ENCODE data around the gene AATK. TPM values are rescaled to one million over a fixed set of nuclear protein-coding genes. Genes with fewer than 3 reads are reported as not detected.
"Not testable (repeated sequence)": the region's sequence is repeated elsewhere in the genome, so short reads cannot be mapped to it uniquely, and the experiment has no call there.

The AATK gene
- total and polyA plus RNA-seq, 8 donors = 13.3 to 48.5 (median 19.4) TPM

DNA sequence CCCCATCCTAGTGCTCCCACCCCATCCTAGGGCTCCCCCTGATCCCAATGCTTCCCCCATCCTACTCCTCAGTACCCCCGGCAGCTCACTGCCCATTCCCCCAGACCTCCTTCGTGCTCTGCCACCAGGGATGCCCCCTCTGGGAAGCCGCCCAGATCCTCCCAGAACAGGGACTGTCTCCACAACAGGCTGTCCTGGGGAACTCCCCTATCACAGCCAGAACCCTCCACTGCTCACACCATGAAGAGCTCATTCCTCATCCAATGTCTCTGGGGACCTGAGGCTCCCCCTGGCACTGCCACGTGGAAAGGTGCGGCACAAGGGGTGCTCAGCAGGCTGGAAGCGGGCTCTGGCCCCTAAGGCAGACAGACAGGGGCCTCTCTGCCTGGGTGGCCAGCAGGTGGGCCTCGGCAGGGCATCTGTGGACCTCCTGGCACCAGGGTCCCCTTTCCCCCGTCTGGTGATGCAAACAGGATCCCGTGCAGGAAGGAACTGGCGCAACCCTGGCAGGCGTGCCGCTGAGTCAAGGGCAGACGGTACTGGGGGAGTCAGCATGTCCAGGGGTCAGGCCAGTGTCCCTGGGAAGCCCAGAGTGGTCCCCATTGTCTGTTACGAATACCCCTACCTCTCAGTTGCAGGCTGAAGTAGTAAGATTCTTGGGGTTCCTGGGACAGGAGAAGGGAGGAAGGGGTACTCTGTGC lies 15.5 kb downstream of the AATK start:
- ATAC-seq = peak; percentile 70
- no peaks in the 10 kb centered on the region for H3K9me3 ChIP-seq
- TF ChIP-seq, protein P1, sequence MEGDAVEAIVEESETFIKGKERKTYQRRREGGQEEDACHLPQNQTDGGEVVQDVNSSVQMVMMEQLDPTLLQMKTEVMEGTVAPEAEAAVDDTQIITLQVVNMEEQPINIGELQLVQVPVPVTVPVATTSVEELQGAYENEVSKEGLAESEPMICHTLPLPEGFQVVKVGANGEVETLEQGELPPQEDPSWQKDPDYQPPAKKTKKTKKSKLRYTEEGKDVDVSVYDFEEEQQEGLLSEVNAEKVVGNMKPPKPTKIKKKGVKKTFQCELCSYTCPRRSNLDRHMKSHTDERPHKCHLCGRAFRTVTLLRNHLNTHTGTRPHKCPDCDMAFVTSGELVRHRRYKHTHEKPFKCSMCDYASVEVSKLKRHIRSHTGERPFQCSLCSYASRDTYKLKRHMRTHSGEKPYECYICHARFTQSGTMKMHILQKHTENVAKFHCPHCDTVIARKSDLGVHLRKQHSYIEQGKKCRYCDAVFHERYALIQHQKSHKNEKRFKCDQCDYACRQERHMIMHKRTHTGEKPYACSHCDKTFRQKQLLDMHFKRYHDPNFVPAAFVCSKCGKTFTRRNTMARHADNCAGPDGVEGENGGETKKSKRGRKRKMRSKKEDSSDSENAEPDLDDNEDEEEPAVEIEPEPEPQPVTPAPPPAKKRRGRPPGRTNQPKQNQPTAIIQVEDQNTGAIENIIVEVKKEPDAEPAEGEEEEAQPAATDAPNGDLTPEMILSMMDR (IDR thresholded peaks at IDR 0.05) = no peak
- intact Hi-C loops (cut with DNase I) = no loop called here
- H3K36me3 ChIP-seq = no peaks in the 10 kb centered on the region
- DNase-seq = peak in 2 of 4 donors; percentile 83 to 95
- H3K4me3 ChIP-seq = peak overlapping the region in 1 of 2 donors; percentile 27
- H3K27ac ChIP-seq = peak overlapping the region in 1 of 2 donors; percentile 84
- H3K4me1 ChIP-seq = peaks cover 0 to 55% of the 10 kb centered on the region in 2 donors
- H3K27me3 ChIP-seq = no peaks in the 10 kb centered on the region

GRCh38 chr17:81148986-81149533 lies 17.0 kb downstream of the AATK start:
- intact Hi-C loops (cut with DNase I) = no loop called here
- Histone ChIP-seq H3K4me1 (peaks cover 0 to 45% of the 10 kb centered on the region in 2 donors), H3K27me3 (no peaks in the 10 kb centered on the region), H3K36me3 (no peaks in the 10 kb centered on the region), H3K4me3 (peak overlapping the region in 1 of 2 donors; percentile 27), H3K9me3 (no peaks in the 10 kb centered on the region), H3K27ac (peak overlapping the region in 1 of 2 donors; percentile 84)
- ATAC-seq (no peak), DNase-seq (no peak)
- TF ChIP-seq, protein P1 (IDR thresholded peaks at IDR 0.05) = no peak

- H3K4me3 ChIP-seq = no peak overlapping the region
- intact Hi-C loops (cut with DNase I) = no loop called here
- ATAC-seq = no peak
- no peaks in the 10 kb centered on the region for H3K9me3 ChIP-seq
- peak overlapping the region in 1 of 2 donors; percentile 84 for H3K27ac ChIP-seq
- TF ChIP-seq, protein P1 (IDR thresholded peaks at IDR 0.05) = no peak
- H3K27me3 ChIP-seq = no peaks in the 10 kb centered on the region
- peaks cover 0 to 40% of the 10 kb centered on the region in 2 donors for H3K4me1 ChIP-seq
- no peaks in the 10 kb centered on the region for H3K36me3 ChIP-seq
- DNase-seq = no peak
Observed at GRCh38 chr17:81148571-81148970, 17.4 kb downstream of the AATK start.

GRCh38 chr17:81147701-81148100 lies 18.3 kb downstream of the AATK start:
- intact Hi-C loops (cut with DNase I) = no loop called here
- Histone ChIP-seq H3K4me1 (peaks cover 4 to 40% of the 10 kb centered on the region in 2 donors), H3K9me3 (no peaks in the 10 kb centered on the region), H3K27ac (no peak overlapping the region), H3K4me3 (no peak overlapping the region), H3K36me3 (no peaks in the 10 kb centered on the region), H3K27me3 (no peaks in the 10 kb centered on the region)
- TF ChIP-seq, protein P1 (IDR thresholded peaks at IDR 0.05) = no peak
- ATAC-seq (no peak), DNase-seq (no peak)

GRCh38 chr17:81146208-81146607 lies 19.8 kb downstream of the AATK start:
- peak overlapping the region in 1 of 2 donors; percentile 33 for H3K27ac ChIP-seq
- H3K36me3 ChIP-seq; H3K9me3 ChIP-seq; ATAC-seq; H3K4me3 ChIP-seq; H3K27me3 ChIP-seq; intact Hi-C loops (cut with DNase I); DNase-seq: not testable (repeated sequence)
- peaks cover 6 to 35% of the 10 kb centered on the region in 2 donors for H3K4me1 ChIP-seq

Data from left lung (tissue), 10 donors.